DOHH2 (cell line): Measurements from ENCODE around the gene BCL2L13.

Source experiments
- H3F3A ChIP-seq: fragments of 200-600 bp; sonication (generic), shearing (Covaris generic); 2 replicates; pipeline ENCODE4 v1.6.0; 2016; ENCODE audit warnings: antibody characterized with exemption, mild to moderate bottlenecking; ENCODE audit not compliant: control insufficient read depth, insufficient read depth
- H3K27ac ChIP-seq: fragments of 200-600 bp; sonication (generic); 2 replicates; pipeline ENCODE4 v1.5.1; 2014; ENCODE audit warnings: low read depth, mild to moderate bottlenecking, low read length, moderate library complexity
- H3K27me3 ChIP-seq: fragments of 200-600 bp; sonication (generic); 2 replicates; pipeline ENCODE4 v1.6.1; 2014; ENCODE audit warnings: mild to moderate bottlenecking, low read length, mixed read lengths; ENCODE audit not compliant: control insufficient read depth
- H3K36me3 ChIP-seq: fragments of 200-600 bp; sonication (generic); 2 replicates; pipeline ENCODE4 v1.6.1; 2014; ENCODE audit warnings: mild to moderate bottlenecking, low read length, moderate library complexity, mixed read lengths; ENCODE audit not compliant: control insufficient read depth
- H3K4me1 ChIP-seq: fragments of 200-600 bp; sonication (generic); 2 replicates; pipeline ENCODE4 v1.6.1; 2014; ENCODE audit warnings: mild to moderate bottlenecking, low read length, mixed read lengths; ENCODE audit not compliant: control insufficient read depth
- H3K4me2 ChIP-seq: fragments of 200-600 bp; sonication (generic); 2 replicates; pipeline ENCODE4 v1.6.0; 2014; ENCODE audit warnings: mild to moderate bottlenecking, low read length, moderate library complexity
- H3K4me3 ChIP-seq: fragments of 200-600 bp; sonication (generic); 2 replicates; pipeline ENCODE4 v1.5.1; 2014; ENCODE audit warnings: mild to moderate bottlenecking, low read length, mixed read lengths
- H3K79me2 ChIP-seq: fragments of 200-600 bp; sonication (generic); 2 replicates; pipeline ENCODE4 v1.6.1; 2014; ENCODE audit warnings: mild to moderate bottlenecking, low read length, mixed read lengths; ENCODE audit not compliant: control insufficient read depth
- H3K9me2 ChIP-seq: fragments of 200-600 bp; sonication (generic); replicated peaks from 2 replicates; pipeline ENCODE4 v1.6.1; 2014; ENCODE audit warnings: mild to moderate bottlenecking, low read length, mixed read lengths; ENCODE audit not compliant: control insufficient read depth
- H3K9me3 ChIP-seq: fragments of 200-600 bp; sonication (generic); 2 replicates; pipeline ENCODE4 v1.6.1; 2014; ENCODE audit warnings: antibody characterized with exemption, low read length, mixed read lengths; ENCODE audit not compliant: control insufficient read depth, insufficient read depth
- H4K20me1 ChIP-seq: fragments of 200-600 bp; sonication (generic); 2 replicates; pipeline ENCODE4 v1.6.0; 2014; ENCODE audit warnings: low read depth, mild to moderate bottlenecking, antibody characterized with exemption, low read length, moderate library complexity; ENCODE audit not compliant: control insufficient read depth, insufficient read depth
- EZH2phosphoT487 ChIP-seq: fragments of 200-600 bp; sonication (generic); IDR thresholded peaks from 2 replicates; pipeline ENCODE4 v1.6.1; 2017; ENCODE audit warnings: borderline replicate concordance, mild to moderate bottlenecking, antibody characterized with exemption, low read length, moderate library complexity, mixed read lengths
- TF ChIP-seq, protein P1 (sequence below): fragments of 200-600 bp; sonication (generic); IDR thresholded peaks from one replicate; pipeline ENCODE4 v1.5.1; 2014; ENCODE audit warnings: antibody characterized with exemption, mild to moderate bottlenecking, low read depth, low read length; ENCODE audit not compliant: poor library complexity, severe bottlenecking

BCL2L13 gene

GRCh38 chr22:17772958-17773605 lies 134.5 kb downstream of the BCL2L13 start:
- TF ChIP-seq EZH2phosphoT487 = no peak
- TF ChIP-seq, protein P1, sequence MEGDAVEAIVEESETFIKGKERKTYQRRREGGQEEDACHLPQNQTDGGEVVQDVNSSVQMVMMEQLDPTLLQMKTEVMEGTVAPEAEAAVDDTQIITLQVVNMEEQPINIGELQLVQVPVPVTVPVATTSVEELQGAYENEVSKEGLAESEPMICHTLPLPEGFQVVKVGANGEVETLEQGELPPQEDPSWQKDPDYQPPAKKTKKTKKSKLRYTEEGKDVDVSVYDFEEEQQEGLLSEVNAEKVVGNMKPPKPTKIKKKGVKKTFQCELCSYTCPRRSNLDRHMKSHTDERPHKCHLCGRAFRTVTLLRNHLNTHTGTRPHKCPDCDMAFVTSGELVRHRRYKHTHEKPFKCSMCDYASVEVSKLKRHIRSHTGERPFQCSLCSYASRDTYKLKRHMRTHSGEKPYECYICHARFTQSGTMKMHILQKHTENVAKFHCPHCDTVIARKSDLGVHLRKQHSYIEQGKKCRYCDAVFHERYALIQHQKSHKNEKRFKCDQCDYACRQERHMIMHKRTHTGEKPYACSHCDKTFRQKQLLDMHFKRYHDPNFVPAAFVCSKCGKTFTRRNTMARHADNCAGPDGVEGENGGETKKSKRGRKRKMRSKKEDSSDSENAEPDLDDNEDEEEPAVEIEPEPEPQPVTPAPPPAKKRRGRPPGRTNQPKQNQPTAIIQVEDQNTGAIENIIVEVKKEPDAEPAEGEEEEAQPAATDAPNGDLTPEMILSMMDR = no peak
- no peaks in the 10 kb centered on the region for H3K27me3 ChIP-seq
- no peaks in the 10 kb centered on the region for H3K9me3 ChIP-seq
- peaks cover 11% of the 10 kb centered on the region for H3F3A ChIP-seq
- H3K4me2 ChIP-seq = peak overlapping the region; percentile 95
- H3K9me2 ChIP-seq = no peaks in the 10 kb centered on the region
- peaks cover 63% of the 10 kb centered on the region for H3K79me2 ChIP-seq
- peaks cover 57% of the 10 kb centered on the region for H3K4me1 ChIP-seq
- H4K20me1 ChIP-seq = peaks cover 12% of the 10 kb centered on the region
- H3K36me3 ChIP-seq = peaks cover 8% of the 10 kb centered on the region; the same call in 1 of the 2 replicates
- H3K4me3 ChIP-seq = peak overlapping the region; percentile 72
- peak overlapping the region; percentile 46 for H3K27ac ChIP-seq

DNA sequence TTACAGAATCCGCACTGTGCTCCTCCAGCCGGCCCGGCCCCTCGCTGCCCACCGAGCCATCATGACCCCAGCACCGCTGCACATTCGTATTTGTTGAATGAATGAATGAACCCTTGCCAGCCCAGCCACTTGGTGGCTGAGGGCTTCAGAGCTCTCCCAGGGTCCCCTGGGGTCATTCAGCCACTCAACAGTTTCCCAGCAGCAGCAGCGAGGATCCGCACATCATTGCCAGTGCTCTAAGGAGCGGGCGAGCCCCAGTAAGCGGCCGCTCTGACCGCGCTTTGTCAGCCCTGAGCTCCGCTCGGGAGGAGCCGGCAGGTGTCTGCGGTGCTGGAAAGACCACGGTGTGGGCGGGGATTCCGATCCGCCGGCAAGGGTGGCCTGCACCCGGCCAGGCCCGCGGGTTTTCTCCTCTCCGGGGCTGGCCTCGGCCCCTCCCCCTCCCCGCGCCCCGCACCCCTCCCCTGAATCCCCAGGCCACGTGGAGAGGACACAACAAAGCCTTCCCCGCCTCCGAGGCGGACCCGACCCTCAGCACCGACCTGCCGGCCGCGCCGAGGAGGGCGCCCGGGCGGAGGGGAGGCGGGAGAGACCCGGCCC lies 135.1 kb downstream of the BCL2L13 start:
- H3K9me2 ChIP-seq = no peaks in the 10 kb centered on the region
- peak overlapping the region; percentile 95 for H3K4me2 ChIP-seq
- peaks cover 8% of the 10 kb centered on the region; the same call in 1 of the 2 replicates for H3K36me3 ChIP-seq
- H3K27me3 ChIP-seq = no peaks in the 10 kb centered on the region
- peaks cover 12% of the 10 kb centered on the region for H4K20me1 ChIP-seq
- H3K27ac ChIP-seq = peak overlapping the region; percentile 46
- H3K4me1 ChIP-seq = peaks cover 63% of the 10 kb centered on the region
- peak overlapping the region; percentile 72 for H3K4me3 ChIP-seq
- peaks cover 65% of the 10 kb centered on the region for H3K79me2 ChIP-seq
- no peaks in the 10 kb centered on the region for H3K9me3 ChIP-seq
- peaks cover 11% of the 10 kb centered on the region for H3F3A ChIP-seq
- TF ChIP-seq EZH2phosphoT487 = no peak
- TF ChIP-seq, protein P1 = no peak

DNA sequence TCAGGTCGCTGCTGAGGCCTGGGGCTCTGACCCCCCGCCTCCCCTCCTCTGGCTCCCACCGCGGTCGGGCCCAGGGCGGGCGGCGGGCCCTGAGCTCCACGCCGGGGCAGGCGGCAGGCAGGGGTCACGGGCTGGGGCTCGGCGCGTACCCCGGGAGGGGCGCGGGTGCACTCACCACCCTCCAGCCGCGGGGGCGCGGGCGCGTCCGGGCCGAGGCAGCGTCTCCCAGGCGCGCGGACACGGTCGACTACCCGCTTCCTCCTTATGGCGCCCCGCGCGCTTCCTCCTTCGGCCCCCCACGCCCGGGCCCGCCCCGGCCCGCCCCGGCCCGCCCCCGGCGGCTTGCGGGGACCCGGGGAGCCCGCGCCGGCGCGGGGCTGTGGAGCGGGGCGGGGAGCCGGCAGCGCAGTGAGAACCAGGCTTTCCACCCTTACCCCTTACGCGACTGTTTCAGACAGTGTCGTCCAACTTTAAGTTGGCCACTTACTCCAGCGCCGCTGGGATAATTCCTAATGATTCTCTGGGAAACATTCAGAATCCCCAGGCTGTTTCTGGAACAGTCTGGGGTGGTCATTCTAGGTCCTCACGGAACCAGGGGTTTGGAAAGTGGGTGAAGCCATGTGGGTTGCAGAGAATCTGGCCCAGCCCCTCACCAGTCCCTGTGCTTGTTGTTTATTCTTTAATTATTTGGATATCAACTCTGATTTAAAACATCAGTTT lies 135.8 kb downstream of the BCL2L13 start, which contains the start of gene BID:
Gene BID (minus strand): TSS at position 264 of the 720 bp plus-strand sequence. CDS start 24,353 bp downstream, outside the sequence.
- peaks cover 8% of the 10 kb centered on the region; the same call in 1 of the 2 replicates for H3K36me3 ChIP-seq
- peaks cover 70% of the 10 kb centered on the region for H3K4me1 ChIP-seq
- H3K79me2 ChIP-seq = peaks cover 63% of the 10 kb centered on the region
- H3K27me3 ChIP-seq = no peaks in the 10 kb centered on the region
- H3K27ac ChIP-seq = peak within 1 kb of the TSS; percentile 46
- H3K4me2 ChIP-seq = peak within 1 kb of the TSS; percentile 95
- no peak for TF ChIP-seq EZH2phosphoT487
- TF ChIP-seq, protein P1 = no peak
- no peaks in the 10 kb centered on the region for H3K9me3 ChIP-seq
- peaks cover 12% of the 10 kb centered on the region for H4K20me1 ChIP-seq
- H3F3A ChIP-seq = peaks cover 11% of the 10 kb centered on the region
- peak within 1 kb of the TSS; percentile 72 for H3K4me3 ChIP-seq
- no peaks in the 10 kb centered on the region for H3K9me2 ChIP-seq
